OCI-LY7 (cell line): Measurements from ENCODE around the gene CTSZ. TPM values are rescaled to one million over a fixed set of nuclear protein-coding genes. Genes with fewer than 3 reads are reported as not detected.

Source experiments
- BruUV-seq: library from RNA; stranded (reverse); fragments of 400-500 nt; replicated peaks from 2 replicates; lab custom pipeline; 2021; lab: Mats Ljungman, UMichigan
- CTCF ChIA-PET: fragments of 300-600 bp; sonication (Branson Sonifier 250); formaldehyde crosslinking; loops from one replicate; lab custom pipeline; 2022; ENCODE audit warnings: antibody characterized with exemption; ENCODE audit not compliant: unreplicated experiment; lab: Charles Lee
- POLR2A ChIA-PET: fragments of 300-600 bp; sonication (Branson Sonifier 250); formaldehyde crosslinking; loops from one replicate; lab custom pipeline; 2022; ENCODE audit warnings: antibody characterized with exemption; lab: Charles Lee
- DNase-seq: peaks from one replicate; pipeline ENCODE4 v3.0.0-alpha.2; 2015; ENCODE audit warnings: low spot score
- H2AFZ ChIP-seq: fragments of 200-600 bp; sonication (generic), shearing (Covaris generic); 2 replicates; pipeline ENCODE4 v1.6.1; 2014; ENCODE audit warnings: mild to moderate bottlenecking, antibody characterized with exemption, low read length, moderate library complexity
- H3K27ac ChIP-seq: fragments of 200-600 bp; sonication (generic); 2 replicates; pipeline ENCODE4 v1.5.1; 2014; ENCODE audit warnings: mixed run types, low read depth, mild to moderate bottlenecking, moderate library complexity, low read length, inconsistent platforms; ENCODE audit not compliant: poor library complexity, severe bottlenecking
- H3K36me3 ChIP-seq: fragments of 200-600 bp; sonication (generic); 2 replicates; pipeline ENCODE4 v1.6.1; 2014; ENCODE audit warnings: mild to moderate bottlenecking, antibody characterized with exemption, low read length, moderate library complexity, mixed read lengths; ENCODE audit not compliant: insufficient read depth
- H3K4me1 ChIP-seq: fragments of 200-600 bp; sonication (generic); 2 replicates; pipeline ENCODE4 v1.5.1; 2014; ENCODE audit warnings: mild to moderate bottlenecking, low read length; ENCODE audit not compliant: insufficient read depth, poor library complexity, severe bottlenecking
- H3K4me2 ChIP-seq: fragments of 200-600 bp; sonication (generic); 2 replicates; pipeline ENCODE4 v1.6.1; 2014; ENCODE audit warnings: mild to moderate bottlenecking, low read length
- H3K4me3 ChIP-seq: fragments of 200-600 bp; sonication (generic); 2 replicates; pipeline ENCODE4 v1.5.1; 2014; ENCODE audit warnings: mild to moderate bottlenecking, low read depth, low read length; ENCODE audit not compliant: poor library complexity, severe bottlenecking
- H3K79me2 ChIP-seq: fragments of 200-600 bp; sonication (generic); 2 replicates; pipeline ENCODE4 v1.6.1; 2016; ENCODE audit warnings: low read depth, mild to moderate bottlenecking, low read length, moderate library complexity, mixed read lengths; ENCODE audit not compliant: insufficient read depth
- H3K9me2 ChIP-seq: fragments of 200-600 bp; sonication (generic); 2 replicates; pipeline ENCODE4 v1.6.1; 2016; ENCODE audit warnings: mild to moderate bottlenecking, low read length, mixed read lengths; ENCODE audit not compliant: insufficient read depth
- H3K9me3 ChIP-seq: fragments of 200-600 bp; sonication (generic); 2 replicates; pipeline ENCODE4 v1.6.1; 2014; ENCODE audit warnings: mild to moderate bottlenecking, mixed run types, low read length, mixed read lengths
- H4K20me1 ChIP-seq: fragments of 200-600 bp; sonication (generic); 2 replicates; pipeline ENCODE4 v1.6.1; 2014; ENCODE audit warnings: mild to moderate bottlenecking, antibody characterized with exemption, low read length, moderate library complexity, mixed read lengths; ENCODE audit not compliant: insufficient read depth
- EZH2phosphoT487 ChIP-seq: fragments of 200-600 bp; sonication (generic); IDR thresholded peaks from 2 replicates; pipeline ENCODE4 v1.6.1; 2018; ENCODE audit warnings: low read depth, borderline replicate concordance, mild to moderate bottlenecking, mixed run types, antibody characterized with exemption, low read length, moderate library complexity, mixed read lengths
- intact Hi-C: fragments of 100-400 bp; cut with micrococcal nuclease; formaldehyde crosslinking; loops from one replicate; pipeline ENCODE4 v1.10.0; 2022; ENCODE audit not compliant: unreplicated experiment
- total RNA-seq, 2 experiments: library from RNA; depleted of rRNA in 1 of 2; stranded (reverse); fragments of >200 nt in 1 of 2; shearing (Covaris generic) in 1 of 2; gene quantifications; 2 replicates each; pipeline ENCODE4 v1.2.3, GENCODE V29; 2014 to 2022
- TF ChIP-seq, protein P1 (sequence below): fragments of 200-600 bp; sonication (generic); conservative IDR thresholded peaks from 2 replicates; pipeline ENCODE4 v1.5.1; 2014; ENCODE audit warnings: mild to moderate bottlenecking, antibody characterized with exemption, low read length, moderate library complexity, mixed read lengths

Gene CTSZ
- total RNA-seq, 2 experiments from 2014 or later: 50.5 to 114 TPM

- Histone ChIP-seq H3K4me2 (no peak overlapping the region), H3K4me3 (no peak overlapping the region), H3K36me3 (no peaks in the 10 kb centered on the region), H3K27ac (no peak overlapping the region), H3K4me1 (peaks cover 21% of the 10 kb centered on the region), H4K20me1 (no peaks in the 10 kb centered on the region), H3K9me3 (no peaks in the 10 kb centered on the region), H3K9me2 (no peaks in the 10 kb centered on the region), H3K79me2 (no peaks in the 10 kb centered on the region), H2AFZ (no peak overlapping the region)
- no TSS peak for BruUV-seq
- ChIA-PET CTCF (interaction anchor here (0.6 kb wide), 1 partner anchor 141 kb away, joined by 3 read pairs; no protein-coding TSS in a partner anchor), POLR2A (interaction anchor here (0.5 to 2.1 kb wide), 2 partner anchors 17 to 242 kb away, joined by 3 to 9 read pairs; partner anchors contain the start of gene ATP5F1E)
- intact Hi-C loops: no loop called here
- DNase-seq: no peak
- no peak for TF ChIP-seq EZH2phosphoT487
- TF ChIP-seq, protein P1, sequence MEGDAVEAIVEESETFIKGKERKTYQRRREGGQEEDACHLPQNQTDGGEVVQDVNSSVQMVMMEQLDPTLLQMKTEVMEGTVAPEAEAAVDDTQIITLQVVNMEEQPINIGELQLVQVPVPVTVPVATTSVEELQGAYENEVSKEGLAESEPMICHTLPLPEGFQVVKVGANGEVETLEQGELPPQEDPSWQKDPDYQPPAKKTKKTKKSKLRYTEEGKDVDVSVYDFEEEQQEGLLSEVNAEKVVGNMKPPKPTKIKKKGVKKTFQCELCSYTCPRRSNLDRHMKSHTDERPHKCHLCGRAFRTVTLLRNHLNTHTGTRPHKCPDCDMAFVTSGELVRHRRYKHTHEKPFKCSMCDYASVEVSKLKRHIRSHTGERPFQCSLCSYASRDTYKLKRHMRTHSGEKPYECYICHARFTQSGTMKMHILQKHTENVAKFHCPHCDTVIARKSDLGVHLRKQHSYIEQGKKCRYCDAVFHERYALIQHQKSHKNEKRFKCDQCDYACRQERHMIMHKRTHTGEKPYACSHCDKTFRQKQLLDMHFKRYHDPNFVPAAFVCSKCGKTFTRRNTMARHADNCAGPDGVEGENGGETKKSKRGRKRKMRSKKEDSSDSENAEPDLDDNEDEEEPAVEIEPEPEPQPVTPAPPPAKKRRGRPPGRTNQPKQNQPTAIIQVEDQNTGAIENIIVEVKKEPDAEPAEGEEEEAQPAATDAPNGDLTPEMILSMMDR: no peak
These were observed 8.4 kb upstream of the CTSZ start for GRCh38 chr20:59015411-59015810.

GRCh38 chr20:59014680-59015389 lies 7.8 kb upstream of the CTSZ start:
- H3K27ac ChIP-seq: no peak overlapping the region
- DNase-seq: no peak
- H2AFZ ChIP-seq: no peak overlapping the region
- no TSS peak for BruUV-seq
- H3K79me2 ChIP-seq: no peaks in the 10 kb centered on the region
- no peak overlapping the region for H3K4me2 ChIP-seq
- no peaks in the 10 kb centered on the region for H3K9me3 ChIP-seq
- no peaks in the 10 kb centered on the region for H3K9me2 ChIP-seq
- H3K36me3 ChIP-seq: no peaks in the 10 kb centered on the region
- TF ChIP-seq EZH2phosphoT487: no peak
- TF ChIP-seq, protein P1: no peak
- ChIA-PET CTCF (no interaction called here), POLR2A (interaction anchor here (0.5 to 2.1 kb wide), 2 partner anchors 18 to 242 kb away, joined by 3 to 9 read pairs; partner anchors contain the start of gene ATP5F1E)
- intact Hi-C loops: no loop called here
- H3K4me3 ChIP-seq: no peak overlapping the region
- peaks cover 27% of the 10 kb centered on the region for H3K4me1 ChIP-seq
- H4K20me1 ChIP-seq: no peaks in the 10 kb centered on the region

DNA sequence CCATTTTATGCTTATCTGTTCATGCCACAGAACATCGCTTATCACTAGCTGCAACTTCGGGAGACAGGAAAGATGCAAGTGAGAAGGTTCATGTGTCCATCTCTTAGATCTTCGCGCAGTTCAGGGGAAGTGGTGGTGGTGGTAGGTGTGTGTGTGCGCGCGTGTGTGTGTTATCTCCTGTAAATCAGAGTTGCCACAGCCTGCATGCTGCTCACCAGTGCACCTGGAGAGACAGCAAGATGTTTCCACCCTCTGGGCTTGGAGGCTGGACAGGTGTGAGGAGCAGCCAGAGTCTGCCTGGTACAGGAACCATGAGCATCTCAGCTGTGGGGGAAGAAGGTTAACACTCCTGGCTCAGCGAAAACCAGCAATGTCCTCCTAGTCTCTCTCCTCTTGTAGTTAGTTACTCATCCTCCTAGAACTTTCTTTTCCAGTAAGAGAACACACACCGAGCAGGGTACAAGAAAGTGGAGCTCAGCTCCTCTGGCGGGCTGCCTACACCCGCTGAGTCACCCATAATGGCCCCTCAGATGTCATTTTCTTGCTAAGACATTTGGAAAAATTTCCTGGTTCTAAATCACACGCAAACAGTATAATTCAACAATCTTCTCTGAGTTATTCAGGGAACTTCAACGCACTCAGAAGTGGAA lies 7.0 kb upstream of the CTSZ start:
- POLR2A ChIA-PET: interaction anchor here (2.1 kb wide), 1 partner anchor 18 kb away, joined by 9 read pairs; the partner anchor contains the start of gene ATP5F1E
- no peak overlapping the region for H3K27ac ChIP-seq
- no peaks in the 10 kb centered on the region for H3K9me2 ChIP-seq
- no peak overlapping the region for H3K4me2 ChIP-seq
- no peaks in the 10 kb centered on the region for H3K36me3 ChIP-seq
- no peaks in the 10 kb centered on the region for H3K9me3 ChIP-seq
- H3K4me1 ChIP-seq: peaks cover 34% of the 10 kb centered on the region
- no peak overlapping the region for H2AFZ ChIP-seq
- intact Hi-C loops: no loop called here
- no TSS peak for BruUV-seq
- DNase-seq: no peak
- no peaks in the 10 kb centered on the region for H3K79me2 ChIP-seq
- TF ChIP-seq, protein P1: no peak
- TF ChIP-seq EZH2phosphoT487: no peak
- no peak overlapping the region for H3K4me3 ChIP-seq
- H4K20me1 ChIP-seq: no peaks in the 10 kb centered on the region
- CTCF ChIA-PET: no interaction called here
